GM19395 (cell line): ENCODE results near the gene RELN.

ENCODE experiments used
- ATAC-seq: cut with Tn5 transposase; IDR thresholded peaks from one replicate; pipeline ENCODE4 v1.9.1; 2021; ENCODE audit warnings: mild to moderate bottlenecking, moderate library complexity; ENCODE audit not compliant: unreplicated experiment

RELN gene

DNA sequence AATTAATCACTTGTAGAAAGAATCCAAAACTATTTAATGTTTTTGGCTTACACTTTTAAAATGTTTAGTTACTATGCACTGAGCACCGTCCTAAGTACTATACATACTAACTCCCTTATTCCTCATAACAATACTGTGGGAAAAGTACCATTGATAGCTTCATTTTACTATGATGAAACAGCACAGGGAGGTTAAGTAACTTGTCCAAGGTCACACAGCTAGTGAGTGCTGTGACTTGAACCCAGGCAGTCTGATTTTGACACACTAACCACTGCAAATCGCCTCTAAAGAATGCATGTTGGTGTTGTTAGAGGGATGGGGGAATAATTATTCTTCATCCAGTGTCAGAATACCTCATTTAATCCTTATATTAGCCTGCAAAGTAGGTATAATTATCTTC lies 1.9 kb upstream of the RELN start:
- ATAC-seq, result no peak

DNA sequence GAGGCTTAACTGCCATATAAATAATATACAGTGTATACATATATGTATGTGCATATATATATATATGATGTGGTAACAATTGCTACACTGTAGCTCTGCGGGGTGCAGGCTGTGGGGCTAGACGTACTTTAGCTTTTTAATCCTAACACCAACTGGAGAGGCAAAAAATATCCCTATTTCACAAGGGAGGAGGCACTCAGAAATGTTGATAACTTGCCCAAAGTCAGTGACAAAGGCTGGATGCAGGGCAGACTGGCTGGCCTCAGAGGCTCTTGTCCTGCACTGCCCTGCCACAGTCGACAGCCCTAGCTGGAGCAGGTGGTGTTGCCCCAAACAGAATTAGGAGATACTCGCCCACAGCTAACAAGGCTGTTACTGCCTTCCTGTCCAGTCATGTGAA lies 1.5 kb upstream of the RELN start:
- ATAC-seq, result no peak

DNA sequence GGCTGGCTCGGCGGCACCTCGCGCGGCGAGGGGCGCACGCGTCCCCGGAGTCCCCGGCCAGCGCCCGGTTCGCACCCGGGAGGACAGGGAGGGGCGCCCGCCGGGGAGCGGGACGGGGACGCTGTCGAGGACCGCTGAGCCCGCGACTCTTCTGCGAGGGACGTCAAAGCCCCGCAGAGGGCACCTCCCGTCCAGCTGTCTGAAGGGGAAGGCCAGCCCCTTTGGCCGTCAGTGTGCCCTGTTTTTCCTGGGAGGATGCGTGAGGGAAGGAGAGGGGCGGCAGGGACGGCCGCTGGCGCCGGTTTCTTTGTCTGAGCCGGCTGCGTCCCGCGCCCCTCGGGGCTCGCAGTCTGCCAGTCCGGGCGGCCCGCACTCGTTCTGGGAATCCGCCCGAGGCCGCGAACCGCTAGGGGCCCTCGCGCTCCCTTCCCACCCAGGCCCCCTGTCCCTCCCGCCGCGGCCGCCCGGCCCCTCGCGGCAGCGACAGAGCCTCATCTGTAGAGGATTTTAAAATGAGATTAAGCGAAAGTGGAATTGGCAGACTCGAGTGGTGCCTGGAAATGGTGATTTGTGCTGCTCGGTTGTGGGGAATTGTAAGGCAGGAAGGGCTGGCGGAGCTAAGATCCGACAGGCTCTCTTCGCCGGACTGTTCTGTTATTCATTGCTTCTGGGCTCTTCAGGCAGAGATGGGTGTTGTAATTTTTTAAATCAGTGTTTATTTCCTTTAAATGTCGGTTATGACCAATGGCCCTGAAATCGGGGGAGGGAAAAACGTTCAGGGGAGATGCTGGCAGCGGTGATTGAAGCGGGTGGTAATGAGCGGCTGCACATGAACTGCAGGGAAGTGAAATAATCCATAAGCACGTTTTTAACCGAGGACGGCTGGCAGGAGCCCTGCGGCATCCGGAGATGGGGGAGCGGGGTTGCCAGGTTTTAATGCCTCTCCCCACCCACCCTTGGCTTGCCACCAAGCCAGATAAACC lies 618 bp upstream of the RELN start:
- ATAC-seq, result no peak

DNA sequence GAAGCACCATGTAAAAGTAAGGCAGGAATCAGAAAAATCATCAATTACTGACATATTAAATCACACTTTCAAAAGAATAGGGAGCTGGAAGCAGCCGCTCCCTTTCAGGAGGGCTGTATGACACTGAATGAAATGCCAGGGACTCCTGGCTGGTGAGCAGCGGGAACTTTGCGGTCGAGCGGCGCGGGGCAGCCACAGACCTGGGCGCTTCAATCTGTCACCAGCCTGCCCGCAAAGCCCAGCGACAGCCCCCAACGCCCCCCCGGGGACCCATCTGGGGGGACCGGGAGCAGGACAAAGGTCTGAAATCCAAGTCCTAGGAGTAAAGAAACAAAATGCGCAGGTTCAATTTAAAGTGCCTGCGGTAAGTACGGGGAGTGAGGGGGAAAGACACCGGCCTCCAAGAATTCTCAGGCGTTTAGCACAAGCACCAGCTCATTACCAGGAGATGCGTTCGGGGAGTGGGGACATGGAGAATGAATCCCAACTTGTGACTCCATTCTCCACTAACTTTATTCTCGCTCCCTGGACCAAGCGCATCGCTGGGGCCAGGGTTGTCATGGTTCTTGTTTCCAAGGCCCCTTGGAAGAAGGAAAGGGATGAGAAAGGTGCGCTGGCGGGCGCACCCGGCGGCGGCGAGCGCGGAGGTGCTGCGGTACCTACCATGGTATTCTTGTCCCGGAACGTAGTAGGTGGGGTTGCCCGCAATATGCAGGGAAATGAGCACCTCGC lies 824 bp downstream of the RELN start:
- ATAC-seq, result no peak

DNA sequence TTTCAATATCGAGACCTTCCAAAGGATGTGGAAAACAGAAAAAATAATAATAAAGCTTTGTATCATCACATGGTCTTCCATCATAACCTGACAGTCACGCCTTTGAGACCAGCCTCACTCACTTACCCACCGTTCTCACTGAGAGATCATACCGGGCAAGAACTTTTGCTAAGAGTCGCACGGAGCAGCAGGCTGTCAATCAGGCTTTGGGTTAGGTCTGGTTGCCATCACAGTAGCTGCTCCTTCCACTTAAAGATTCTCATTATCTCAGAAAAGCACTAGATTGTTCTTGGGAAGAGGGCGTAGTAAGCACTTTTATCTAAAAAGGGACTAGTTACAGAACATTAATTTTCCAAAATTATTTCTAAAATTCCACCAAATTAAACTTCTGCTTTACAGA lies 2.0 kb downstream of the RELN start:
- ATAC-seq, result no peak

DNA sequence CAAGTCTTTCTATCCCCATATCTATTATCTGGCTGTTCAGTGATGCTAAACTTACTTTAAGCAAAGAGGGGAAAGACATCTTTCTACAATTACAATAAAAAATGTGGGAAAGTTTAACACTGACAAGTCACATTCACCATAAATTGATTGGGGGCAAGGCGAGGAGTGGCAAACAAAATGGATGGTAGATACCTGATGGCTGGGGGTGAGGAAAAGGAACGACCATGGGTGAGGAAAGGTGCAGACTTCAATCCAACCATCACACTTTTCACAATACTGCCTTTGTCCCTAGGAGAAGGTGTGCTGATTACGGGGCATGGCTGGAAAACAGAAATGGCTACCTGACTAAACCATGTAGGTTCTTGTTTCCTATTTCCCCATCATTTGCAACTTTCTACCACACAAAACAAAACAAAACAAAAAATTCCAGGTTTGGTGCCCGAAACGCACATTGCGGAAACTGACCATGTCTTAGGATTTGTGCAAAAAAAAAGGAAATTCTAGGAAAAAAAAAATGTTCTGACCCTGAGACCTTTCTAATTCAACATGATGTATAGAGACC lies 3.8 kb downstream of the RELN start:
- ATAC-seq, result no peak

DNA sequence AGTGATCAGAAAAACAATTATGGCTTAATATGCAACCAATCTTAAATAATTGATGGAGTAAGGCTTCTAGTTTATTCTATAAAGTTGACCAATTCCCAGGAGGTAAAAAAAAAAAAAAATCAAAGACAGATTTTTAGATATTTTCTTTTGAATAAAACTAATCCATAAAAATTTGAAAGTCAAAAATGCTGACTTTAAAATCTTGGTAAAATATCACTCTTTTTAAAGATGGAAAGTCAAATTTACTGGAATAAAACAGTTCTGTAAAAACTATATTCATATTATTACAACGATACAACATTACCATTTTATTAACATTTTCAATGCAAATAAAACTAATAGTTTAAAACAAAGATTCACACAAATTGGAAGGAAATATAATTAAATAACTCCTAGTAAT lies 5.4 kb downstream of the RELN start:
- no peak for ATAC-seq

DNA sequence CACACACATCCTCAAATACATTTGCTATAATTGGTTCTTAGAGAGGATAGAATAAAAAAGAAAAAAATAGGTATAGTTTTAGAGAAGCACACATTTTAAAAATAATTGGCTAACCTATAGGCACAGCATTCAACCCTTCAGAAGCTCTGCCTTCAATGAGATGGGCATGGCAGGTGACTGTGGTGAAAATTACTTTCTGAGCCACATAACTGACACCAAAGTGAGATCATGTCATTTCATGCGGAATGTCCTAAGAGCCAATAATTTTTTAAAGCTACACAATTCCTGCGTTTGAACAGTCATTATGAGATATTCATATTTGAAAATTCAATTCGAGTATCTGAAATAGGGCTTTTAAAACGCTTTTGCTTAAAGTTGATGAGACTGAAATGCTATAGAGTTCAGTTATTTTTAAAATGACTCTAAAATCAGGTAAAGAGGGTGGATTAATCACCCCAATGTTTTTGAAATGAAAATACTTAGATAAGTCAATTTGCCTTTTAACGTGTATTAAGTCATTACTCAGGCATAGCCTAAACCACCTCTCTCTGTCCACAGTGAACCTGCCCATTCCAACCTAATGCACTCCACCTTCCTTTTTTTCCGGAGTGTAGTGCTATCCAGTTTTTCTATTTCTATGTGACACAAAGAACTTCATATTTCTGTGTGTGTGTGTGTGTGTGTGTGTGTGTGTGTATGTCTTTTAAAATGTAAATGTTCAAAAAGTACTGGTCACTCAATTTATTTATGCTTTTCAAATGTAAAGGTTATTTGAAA lies 6.1 kb downstream of the RELN start:
- no peak for ATAC-seq

DNA sequence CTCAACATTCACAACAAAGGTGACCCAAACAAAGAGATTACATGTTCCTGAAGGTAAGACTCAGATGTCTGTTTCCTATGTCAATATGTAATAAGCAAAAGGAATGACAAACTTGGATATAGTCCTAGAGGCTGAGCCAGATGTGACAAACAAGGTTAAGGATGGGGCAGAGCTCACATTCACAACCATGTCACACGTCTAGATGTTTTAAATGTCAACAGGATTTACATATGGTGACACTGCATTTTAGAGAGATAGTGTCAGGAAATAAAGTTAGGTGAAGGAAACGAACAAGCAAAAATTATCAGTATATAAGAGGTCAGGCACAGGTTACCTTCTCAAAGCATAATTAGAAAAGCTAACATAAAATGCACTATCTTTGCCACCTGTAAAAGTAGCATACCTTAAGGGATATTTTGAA lies 8.4 kb downstream of the RELN start:
- ATAC-seq, result no peak

DNA sequence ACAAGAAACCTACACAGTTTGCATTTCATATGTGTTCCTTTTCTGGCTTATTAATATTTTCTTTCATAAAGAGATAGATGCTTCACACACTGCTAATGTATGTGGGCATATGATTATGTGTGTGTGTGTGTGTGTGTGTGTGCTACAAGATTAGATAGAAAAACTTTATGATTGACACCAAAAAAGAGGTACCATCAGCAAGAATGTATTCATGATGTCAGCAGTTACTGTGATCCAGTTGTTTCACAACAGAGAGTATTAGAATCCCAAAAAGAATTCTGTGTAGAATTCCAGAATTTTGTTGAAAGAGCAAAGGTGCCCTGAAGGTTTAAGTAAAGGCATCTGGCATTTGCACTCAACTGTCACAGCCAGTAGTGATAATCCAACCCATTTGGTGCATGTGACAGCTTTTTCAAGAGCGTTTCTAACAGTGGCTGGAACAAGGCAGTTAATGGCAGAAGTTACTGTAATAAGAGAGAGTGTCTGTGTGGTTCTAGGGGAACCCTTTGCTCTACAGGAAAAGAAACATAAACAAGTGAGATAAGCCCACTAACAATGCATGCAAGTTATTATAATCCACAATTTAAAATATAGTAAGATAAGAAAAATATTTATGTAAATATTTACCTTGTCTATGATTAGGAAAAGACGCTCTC lies 16.6 kb downstream of the RELN start:
- ATAC-seq, result no peak

DNA sequence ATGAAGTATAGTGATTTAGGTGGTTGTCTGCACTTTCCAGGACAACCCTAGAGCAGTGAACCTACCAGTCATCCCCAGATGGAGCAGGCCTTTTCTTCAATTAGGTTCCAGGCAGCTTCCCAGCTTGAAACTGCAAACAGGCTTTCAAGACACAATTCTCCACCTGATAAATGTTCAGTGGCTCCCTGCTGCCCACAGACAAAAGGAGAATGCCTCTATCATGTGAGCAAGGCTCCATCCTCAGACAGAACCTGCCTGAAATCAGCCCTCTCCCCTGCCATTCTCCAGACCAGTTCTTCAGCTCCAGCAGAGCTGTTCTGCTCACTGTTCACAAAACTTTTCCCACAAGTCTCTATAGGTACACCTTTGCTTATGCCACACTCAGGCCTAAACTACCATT lies 22.1 kb downstream of the RELN start:
- ATAC-seq, result no peak

DNA sequence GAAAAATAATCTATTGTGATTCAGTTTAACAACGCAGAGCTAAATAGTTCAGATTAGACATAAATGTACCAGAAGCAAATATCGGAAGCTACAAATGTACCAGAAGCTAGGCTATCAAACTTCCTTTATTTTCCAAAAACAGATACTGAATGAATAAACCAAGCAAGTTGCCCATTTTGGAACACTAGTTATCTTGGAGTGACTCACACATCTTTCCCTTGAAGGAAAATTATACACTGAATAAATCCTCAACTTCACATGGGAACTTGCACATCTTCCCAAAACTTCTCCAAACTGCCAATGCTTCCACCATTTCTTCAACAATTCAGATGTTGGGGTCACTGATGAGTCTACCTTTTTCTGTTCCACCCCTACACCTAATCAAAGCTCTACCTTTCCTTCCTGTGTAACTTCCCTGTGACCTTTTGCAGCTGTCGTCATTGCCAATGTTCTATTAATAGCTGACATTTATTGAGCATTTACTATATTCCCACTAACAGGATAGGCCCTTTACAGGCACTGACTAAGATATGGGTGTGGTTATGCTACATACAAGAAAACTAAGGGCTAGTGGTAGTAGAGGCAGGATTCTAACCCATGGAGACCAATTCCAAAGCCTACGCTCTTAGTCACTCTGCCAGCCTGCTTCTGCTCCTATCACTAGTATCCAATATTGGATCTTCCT lies 22.7 kb downstream of the RELN start:
- ATAC-seq, result no peak

DNA sequence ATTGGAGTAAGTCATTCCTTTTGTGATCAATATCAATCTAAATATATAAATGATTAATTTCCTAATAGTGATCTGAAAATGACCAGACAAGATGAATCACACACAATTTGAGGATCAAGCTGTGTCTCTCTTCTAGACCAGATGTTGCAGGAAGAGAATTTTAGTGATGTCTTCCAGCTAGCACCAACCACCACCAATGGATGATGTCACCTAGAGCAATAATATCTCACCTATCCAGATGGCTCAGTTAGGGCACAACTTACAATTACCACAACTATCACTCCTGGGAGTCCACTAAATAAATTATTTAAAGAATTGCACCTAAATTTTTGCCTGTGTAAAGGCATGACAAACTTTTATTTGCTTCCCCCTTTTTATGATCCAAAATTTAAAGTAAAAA lies 25.2 kb downstream of the RELN start:
- no peak for ATAC-seq

DNA sequence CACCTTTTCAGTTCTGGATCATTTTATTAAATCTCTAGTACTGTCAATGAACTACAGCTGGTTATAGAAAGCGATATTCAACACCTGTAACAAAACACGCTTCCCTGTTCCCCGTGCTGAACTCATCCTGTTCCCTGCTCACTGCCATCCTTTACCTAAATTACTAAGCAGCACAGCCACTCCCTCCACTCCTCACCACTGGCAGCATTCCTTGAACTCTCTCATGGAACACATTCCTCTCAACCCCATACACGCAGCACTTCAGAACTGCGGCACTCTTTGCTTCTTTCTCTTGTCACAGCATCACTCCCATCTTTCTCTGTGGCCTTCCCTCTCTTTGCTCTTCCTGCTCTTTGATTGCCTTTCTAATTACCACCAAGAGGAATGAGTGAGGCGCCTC lies 27.4 kb downstream of the RELN start:
- no peak for ATAC-seq

DNA sequence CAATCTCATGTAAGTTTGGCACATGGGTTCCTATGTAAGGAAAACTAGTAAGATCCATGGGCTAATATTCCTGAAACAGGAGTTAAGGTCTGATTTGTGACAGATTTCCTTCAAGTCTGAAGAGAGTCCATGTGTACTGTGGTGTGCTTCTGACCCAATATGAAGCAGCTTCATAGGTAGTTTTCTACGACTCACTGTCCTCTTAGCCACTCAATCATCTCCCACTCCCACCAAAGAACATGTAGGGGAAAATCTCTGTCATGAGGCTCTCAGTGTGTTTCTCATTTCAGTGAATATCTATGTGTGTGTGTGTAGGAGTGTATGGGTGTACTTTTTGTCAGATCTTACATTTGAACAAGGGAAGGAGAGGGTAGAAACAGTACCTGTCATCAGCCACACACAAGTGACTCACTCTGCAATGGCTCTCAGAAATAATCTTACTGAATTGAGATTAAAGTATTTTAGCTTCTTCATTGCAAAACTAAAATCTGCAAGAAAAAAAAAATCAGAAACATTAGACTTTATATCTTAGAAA lies 31.1 kb downstream of the RELN start:
- ATAC-seq, result no peak

DNA sequence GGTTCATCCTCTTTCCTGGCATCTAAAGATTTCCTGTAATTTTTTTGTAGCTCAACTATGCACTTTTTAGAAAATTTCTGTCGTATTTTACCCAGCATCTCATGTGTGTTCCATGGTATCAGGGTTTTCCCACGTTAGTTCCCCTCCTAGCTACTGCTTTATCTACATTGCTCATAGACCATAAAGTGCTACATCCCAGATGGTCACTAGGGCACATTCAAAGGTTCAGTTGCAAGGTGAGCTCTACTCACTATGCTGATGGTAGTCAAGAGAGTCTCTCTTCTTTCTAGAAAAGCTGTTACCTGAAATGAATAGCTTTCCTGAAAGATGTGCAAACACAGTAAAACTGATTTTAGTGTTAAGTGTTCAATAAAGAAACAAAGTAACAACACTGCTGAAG lies 33.5 kb downstream of the RELN start:
- ATAC-seq, result no peak

DNA sequence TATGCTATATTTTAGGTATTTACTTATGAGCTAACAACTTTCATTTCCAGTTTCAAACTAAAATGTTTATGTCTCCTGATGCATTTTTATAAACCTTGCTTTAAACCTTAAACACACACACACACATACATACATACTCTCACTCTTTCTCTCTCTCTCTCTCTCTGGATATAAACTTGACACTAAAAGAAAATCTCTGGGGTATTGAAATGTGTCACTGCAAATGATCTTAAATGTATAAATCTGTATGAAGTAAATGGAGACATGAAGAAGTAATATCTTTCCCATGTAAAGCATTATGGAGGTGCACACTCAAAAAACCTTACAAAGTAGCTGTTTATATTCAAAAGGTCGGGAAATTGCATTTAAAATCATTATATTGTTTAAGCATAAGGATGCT lies 37.0 kb downstream of the RELN start:
- ATAC-seq, result no peak

DNA sequence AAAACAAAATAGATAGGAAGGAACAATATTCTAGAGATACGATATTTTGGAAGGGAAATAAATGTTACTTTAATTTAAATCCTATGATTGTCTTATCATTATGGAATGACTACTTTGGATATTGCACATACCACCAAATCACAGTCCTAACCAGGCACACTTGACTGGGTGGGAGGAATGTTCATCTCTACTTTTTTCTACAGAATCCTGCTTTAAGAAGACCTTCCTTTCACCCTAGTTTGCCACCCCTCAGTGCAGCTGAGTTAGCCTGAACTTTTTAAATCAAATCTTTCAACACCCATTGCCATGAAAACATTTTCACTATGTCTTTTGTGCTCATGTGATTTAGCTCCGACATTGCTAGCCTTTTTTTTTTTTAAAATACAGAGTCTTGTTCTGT lies 38.1 kb downstream of the RELN start:
- ATAC-seq, result no peak

DNA sequence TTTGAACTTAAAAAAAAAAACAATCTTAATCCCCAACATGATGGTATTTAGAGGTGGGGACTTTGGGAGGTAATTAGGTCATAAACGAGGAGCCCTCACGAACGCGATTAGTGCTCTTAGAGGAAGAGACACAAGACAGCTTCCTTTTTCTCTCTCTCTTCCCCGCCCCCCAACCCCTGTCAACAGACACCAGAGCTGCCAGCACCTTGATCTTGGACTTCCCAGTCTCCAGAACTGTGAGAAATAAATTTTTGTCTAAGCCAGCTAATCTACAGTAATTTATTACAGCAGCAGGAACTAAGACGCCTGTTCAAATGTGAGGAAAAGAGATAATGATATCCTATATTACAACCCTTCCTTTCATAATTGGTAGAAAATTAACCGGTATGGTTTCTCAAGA lies 40.1 kb downstream of the RELN start:
- no peak for ATAC-seq
